Measurements from ENCODE around the gene ABCB9. TPM values are rescaled to one million over a fixed set of nuclear protein-coding genes. Genes with fewer than 3 reads are reported as not detected.

Gene ABCB9
- total and polyA plus RNA-seq, 2 of the 8 experiments (the other 6 are each of a cell fraction or from before 2014, with no cell fraction given) = 3.8 to 8.0 TPM

- POLR2A ChIA-PET (ENCODE audit: partially characterized antibody) = no interaction called here
- WGBS, 2 experiments (ENCODE audit: extremely low coverage in 1 of 2, insufficient coverage in 1 of 2, insufficient read length in 1 of 2, insufficient replicate concordance in 2 of 2, low coverage in 1 of 2, low lambda C conversion rate in 2 of 2, missing lambda C conversion rate in 1 of 2) = 91% methylated on average over 4 of the region's 4 CpGs; no CpG with 5 or more reads in 1 of the 2 experiments
- no peak overlapping the region for H3K18ac ChIP-seq (ENCODE audit: extremely low read depth, low read length)
- H3K79me1 ChIP-seq (ENCODE audit: low read depth, low read length) = no peaks in the 10 kb centered on the region
- H2AFZ ChIP-seq (ENCODE audit: low read length) = no peak overlapping the region
- H2BK12ac ChIP-seq (ENCODE audit: low read depth, low read length) = no peak overlapping the region
- no peaks in the 10 kb centered on the region for H3K36me3 ChIP-seq (ENCODE audit: control insufficient read depth in 2 of 4, insufficient read depth in 4 of 4, low read length in 3 of 4)
- H3K14ac ChIP-seq (ENCODE audit: insufficient read length) = no peak overlapping the region
- H2BK15ac ChIP-seq (ENCODE audit: low read length) = no peak overlapping the region
- H3K9ac ChIP-seq (replicated peaks in 1 of 4; ENCODE audit: extremely low read depth in 1 of 4, low read depth in 3 of 4, low read length in 3 of 4) = no peak overlapping the region
- CTCF ChIA-PET (ENCODE audit: partially characterized antibody) = interaction anchor here (1.3 to 21.5 kb wide), 3 partner anchors 58 to 76 kb away, joined by 3 to 473 read pairs (median 3); no protein-coding TSS in a partner anchor
- no peak overlapping the region for H3K23ac ChIP-seq (ENCODE audit: insufficient read length)
- peaks cover 0 to 2% of the 10 kb centered on the region in 2 experiments for H4K20me1 ChIP-seq (replicated peaks in 1 of 2; ENCODE audit: control insufficient read depth in 1 of 2, insufficient read depth in 2 of 2, low read length in 2 of 2)
- H2BK120ac ChIP-seq (replicated peaks; ENCODE audit: low read depth, low read length) = no peak overlapping the region
- H3K27me3 ChIP-seq (replicated peaks in 1 of 4; ENCODE audit: control insufficient read depth in 3 of 4, extremely low read depth in 1 of 4, insufficient read depth in 3 of 4, low read length in 3 of 4) = no peaks in the 10 kb centered on the region
- no peak overlapping the region for H2BK5ac ChIP-seq (ENCODE audit: low read depth, low read length)
- H3K4me3 ChIP-seq (ENCODE audit: extremely low read depth in 1 of 4, insufficient read depth in 2 of 4, low read depth in 3 of 4, low read length in 4 of 4) = no peak overlapping the region
- no peak overlapping the region for H3K56ac ChIP-seq (replicated peaks; ENCODE audit: insufficient read length, low read depth, low read length)
- no peak overlapping the region for H4K8ac ChIP-seq (ENCODE audit: extremely low read depth, insufficient read depth, low read length)
- H3K27ac ChIP-seq (ENCODE audit: low read depth, low read length) = no peak overlapping the region
- no peak overlapping the region for H4K5ac ChIP-seq (ENCODE audit: insufficient read length, low read depth, low read length)
- no peaks in the 10 kb centered on the region for H3K4me1 ChIP-seq (replicated peaks in 1 of 4; ENCODE audit: control insufficient read depth in 3 of 4, insufficient read depth in 4 of 4, low read length in 3 of 4)
- H3K9me3 ChIP-seq (ENCODE audit: insufficient read depth in 2 of 2, low read depth in 1 of 2, low read length in 1 of 2) = no peaks in the 10 kb centered on the region
- FAIRE-seq (no peak), DNase-seq (ENCODE audit: low read depth in 1 of 2, low spot score in 2 of 2) (no peak)
- no peak overlapping the region for H2BK20ac ChIP-seq (ENCODE audit: low read length)
- H3K4ac ChIP-seq (replicated peaks; ENCODE audit: insufficient read length, low read depth, low read length) = no peak overlapping the region
- no peak overlapping the region for H3K4me2 ChIP-seq (ENCODE audit: insufficient read depth in 1 of 2, low read depth in 2 of 2, low read length in 2 of 2)
- H4K91ac ChIP-seq (replicated peaks; ENCODE audit: insufficient read length, low read length) = no peak overlapping the region
- H3K79me2 ChIP-seq (ENCODE audit: control insufficient read depth in 1 of 2, insufficient read depth in 2 of 2, low read length in 2 of 2) = no peaks in the 10 kb centered on the region
- no peaks in the 10 kb centered on the region for H3K23me2 ChIP-seq (ENCODE audit: low read depth, low read length)
- no peak overlapping the region for H2AK5ac ChIP-seq (ENCODE audit: low read depth, low read length)
- no peak for TF ChIP-seq TBP (IDR thresholded peaks at IDR 0.05; ENCODE audit: low read depth, low read length)
- no peak for TF ChIP-seq SP1 (IDR thresholded peaks at IDR 0.05; ENCODE audit: low read depth, low read length)
- no peak for TF ChIP-seq SIX5 (IDR thresholded peaks at IDR 0.05; ENCODE audit: low read depth, low read length)
- TF ChIP-seq HDAC2 (IDR thresholded peaks at IDR 0.05; ENCODE audit: borderline replicate concordance in 1 of 2, low read depth in 2 of 2, low read length in 2 of 2) = no peak
These were observed 27.1 kb downstream of the ABCB9 start for GRCh38 chr12:122939125-122939524.

Measured in H1 (cell line).